Progenitor cell of endocrine pancreas (in vitro differentiated cells): ENCODE results near the gene ADAM30. TPM values are rescaled to one million over a fixed set of nuclear protein-coding genes. Genes with fewer than 3 reads are reported as not detected.

ENCODE experiments used
- DNase-seq: peaks from one replicate; pipeline ENCODE4 v3.0.0; 2021; ENCODE audit warnings: low spot score; ENCODE audit not compliant: unreplicated experiment
- H3K27ac Mint-ChIP-seq: 2 replicates; pipeline ENCODE4 v1.8.0; 2021; ENCODE audit warnings: mild to moderate bottlenecking, moderate library complexity, mixed read lengths
- H3K27me3 Mint-ChIP-seq: 2 replicates; pipeline ENCODE4 v1.8.0; 2021; ENCODE audit warnings: mixed read lengths
- H3K36me3 Mint-ChIP-seq: 2 replicates; pipeline ENCODE4 v1.8.0; 2022; ENCODE audit warnings: mixed read lengths; ENCODE audit not compliant: insufficient read depth
- H3K4me1 Mint-ChIP-seq: 2 replicates; pipeline ENCODE4 v1.8.0; 2021; ENCODE audit warnings: low read depth, mixed read lengths
- H3K4me3 Mint-ChIP-seq: 2 replicates; pipeline ENCODE4 v1.8.0; 2021; ENCODE audit warnings: low read depth, mild to moderate bottlenecking, moderate library complexity, mixed read lengths
- H3K9me3 Mint-ChIP-seq: 2 replicates; pipeline ENCODE4 v1.8.0; 2021; ENCODE audit warnings: low read depth, mixed read lengths
- total RNA-seq: library from RNA; stranded (reverse); gene quantifications from 2 replicates; pipeline ENCODE4 v1.2.1, GENCODE V29; 2021
- TF ChIP-seq, protein P1 (sequence below): fragments of 200-600 bp; sonication (generic); IDR thresholded peaks from one replicate; pipeline ENCODE4 v1.5.0; 2021; ENCODE audit warnings: antibody characterized with exemption, mild to moderate bottlenecking; ENCODE audit not compliant: unreplicated experiment

ADAM30 gene
- total RNA-seq, 1 donor from 2014 or later, result not detected

DNA sequence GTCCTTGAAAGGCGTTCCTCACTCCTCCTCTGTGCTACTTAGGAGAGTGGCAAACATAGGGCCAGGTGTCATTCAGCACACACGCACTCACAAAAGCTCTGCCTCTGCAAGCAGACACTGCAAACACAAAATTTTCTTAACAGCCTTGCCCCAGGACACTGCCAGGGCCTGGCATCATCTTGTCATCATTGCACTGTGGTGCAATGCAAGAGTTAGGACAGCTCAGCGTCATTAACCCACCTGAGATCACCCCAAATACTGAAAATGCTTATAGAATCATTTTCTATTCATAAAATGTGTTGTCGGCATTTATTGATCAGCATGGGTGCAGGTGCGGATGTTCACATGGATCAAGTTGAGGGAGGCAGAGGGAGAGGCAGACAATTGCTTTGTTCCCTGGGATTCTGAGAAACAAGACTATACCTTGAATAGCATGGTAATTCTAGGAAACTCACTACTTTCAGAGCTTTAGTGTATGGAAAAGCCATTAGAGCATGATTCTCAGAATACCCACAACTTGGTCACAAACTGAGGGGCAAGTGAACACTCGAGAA is 3.0 kb downstream of the ADAM30 start:
- Mint-ChIP-seq H3K9me3 (peaks cover 8% of the 10 kb centered on the region), H3K4me1 (peaks cover 28% of the 10 kb centered on the region), H3K4me3 (no peak overlapping the region), H3K27ac (peak overlapping the region; percentile 68), H3K27me3 (no peaks in the 10 kb centered on the region), H3K36me3 (peaks cover 5% of the 10 kb centered on the region)
- TF ChIP-seq, protein P1, sequence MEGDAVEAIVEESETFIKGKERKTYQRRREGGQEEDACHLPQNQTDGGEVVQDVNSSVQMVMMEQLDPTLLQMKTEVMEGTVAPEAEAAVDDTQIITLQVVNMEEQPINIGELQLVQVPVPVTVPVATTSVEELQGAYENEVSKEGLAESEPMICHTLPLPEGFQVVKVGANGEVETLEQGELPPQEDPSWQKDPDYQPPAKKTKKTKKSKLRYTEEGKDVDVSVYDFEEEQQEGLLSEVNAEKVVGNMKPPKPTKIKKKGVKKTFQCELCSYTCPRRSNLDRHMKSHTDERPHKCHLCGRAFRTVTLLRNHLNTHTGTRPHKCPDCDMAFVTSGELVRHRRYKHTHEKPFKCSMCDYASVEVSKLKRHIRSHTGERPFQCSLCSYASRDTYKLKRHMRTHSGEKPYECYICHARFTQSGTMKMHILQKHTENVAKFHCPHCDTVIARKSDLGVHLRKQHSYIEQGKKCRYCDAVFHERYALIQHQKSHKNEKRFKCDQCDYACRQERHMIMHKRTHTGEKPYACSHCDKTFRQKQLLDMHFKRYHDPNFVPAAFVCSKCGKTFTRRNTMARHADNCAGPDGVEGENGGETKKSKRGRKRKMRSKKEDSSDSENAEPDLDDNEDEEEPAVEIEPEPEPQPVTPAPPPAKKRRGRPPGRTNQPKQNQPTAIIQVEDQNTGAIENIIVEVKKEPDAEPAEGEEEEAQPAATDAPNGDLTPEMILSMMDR, result no peak
- no peak for DNase-seq

DNA sequence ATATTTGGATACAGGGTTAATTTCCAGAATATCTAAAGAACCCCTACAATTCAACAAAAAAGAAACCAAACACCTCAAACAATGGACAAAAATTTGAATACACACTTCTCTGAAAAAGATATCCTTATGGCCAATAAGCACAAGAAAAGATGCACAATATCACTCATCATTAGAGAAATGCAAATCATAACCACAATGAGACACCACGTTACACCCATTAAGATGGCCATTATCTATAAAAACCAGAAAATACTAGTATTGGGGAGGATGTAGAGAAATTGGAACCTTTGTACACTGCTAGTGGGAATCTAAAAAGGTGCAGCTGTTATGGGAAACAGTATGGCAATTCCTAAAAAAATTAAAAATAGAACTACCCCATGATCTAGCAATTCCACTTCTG is 4.9 kb downstream of the ADAM30 start:
- no peak overlapping the region for H3K27ac Mint-ChIP-seq
- H3K27me3 Mint-ChIP-seq, result no peaks in the 10 kb centered on the region
- peaks cover 9% of the 10 kb centered on the region for H3K9me3 Mint-ChIP-seq
- TF ChIP-seq, protein P1, result no peak
- no peak for DNase-seq
- H3K4me1 Mint-ChIP-seq, result peaks cover 28% of the 10 kb centered on the region
- peaks cover 6% of the 10 kb centered on the region for H3K36me3 Mint-ChIP-seq
- H3K4me3 Mint-ChIP-seq, result no peak overlapping the region

DNA sequence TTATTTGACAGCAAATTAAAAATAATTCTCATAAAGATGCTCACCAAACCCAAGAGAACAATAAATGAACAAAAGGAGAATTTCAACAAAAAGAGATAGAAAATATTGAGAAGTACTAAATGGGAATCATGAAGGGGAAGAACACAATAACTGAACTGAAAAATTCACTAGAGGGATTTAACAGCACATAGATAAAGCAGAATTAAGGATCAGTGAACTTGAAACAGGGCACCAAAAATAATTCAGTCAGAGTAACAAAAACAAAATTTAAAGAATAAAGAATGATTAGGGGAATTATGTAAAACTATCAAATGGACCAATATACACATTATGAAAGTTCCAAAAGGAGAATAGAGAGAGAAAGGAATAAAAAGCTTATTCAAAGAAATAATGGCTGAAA is 7.8 kb downstream of the ADAM30 start:
- Mint-ChIP-seq H3K27me3 (peaks cover 10% of the 10 kb centered on the region), H3K27ac (no peak overlapping the region), H3K4me1 (peaks cover 12% of the 10 kb centered on the region), H3K36me3 (peaks cover 5% of the 10 kb centered on the region), H3K4me3 (no peak overlapping the region), H3K9me3 (peaks cover 7% of the 10 kb centered on the region)
- TF ChIP-seq, protein P1, result no peak
- DNase-seq, result no peak

DNA sequence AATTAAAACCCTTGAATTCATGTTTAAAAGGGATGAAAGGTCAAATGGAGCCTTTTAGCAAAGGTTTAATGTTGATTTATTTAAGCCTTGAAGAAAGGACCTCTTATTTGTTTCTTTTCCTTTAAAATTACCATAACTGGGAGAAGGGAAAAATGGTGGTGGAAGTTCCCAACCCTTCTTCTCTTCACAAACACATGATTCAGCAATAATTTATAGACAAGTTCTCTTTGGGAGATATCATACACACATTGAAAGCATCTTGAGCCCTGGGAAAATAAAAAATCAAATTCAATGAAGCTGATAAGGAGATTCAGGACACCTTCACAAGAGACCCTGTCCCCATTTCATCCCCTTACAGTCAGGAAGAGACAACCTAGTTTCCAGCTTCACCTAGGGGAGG is 8.9 kb downstream of the ADAM30 start:
- peaks cover 10% of the 10 kb centered on the region for H3K27me3 Mint-ChIP-seq
- H3K9me3 Mint-ChIP-seq, result peaks cover 7% of the 10 kb centered on the region
- TF ChIP-seq, protein P1, result no peak

DNA sequence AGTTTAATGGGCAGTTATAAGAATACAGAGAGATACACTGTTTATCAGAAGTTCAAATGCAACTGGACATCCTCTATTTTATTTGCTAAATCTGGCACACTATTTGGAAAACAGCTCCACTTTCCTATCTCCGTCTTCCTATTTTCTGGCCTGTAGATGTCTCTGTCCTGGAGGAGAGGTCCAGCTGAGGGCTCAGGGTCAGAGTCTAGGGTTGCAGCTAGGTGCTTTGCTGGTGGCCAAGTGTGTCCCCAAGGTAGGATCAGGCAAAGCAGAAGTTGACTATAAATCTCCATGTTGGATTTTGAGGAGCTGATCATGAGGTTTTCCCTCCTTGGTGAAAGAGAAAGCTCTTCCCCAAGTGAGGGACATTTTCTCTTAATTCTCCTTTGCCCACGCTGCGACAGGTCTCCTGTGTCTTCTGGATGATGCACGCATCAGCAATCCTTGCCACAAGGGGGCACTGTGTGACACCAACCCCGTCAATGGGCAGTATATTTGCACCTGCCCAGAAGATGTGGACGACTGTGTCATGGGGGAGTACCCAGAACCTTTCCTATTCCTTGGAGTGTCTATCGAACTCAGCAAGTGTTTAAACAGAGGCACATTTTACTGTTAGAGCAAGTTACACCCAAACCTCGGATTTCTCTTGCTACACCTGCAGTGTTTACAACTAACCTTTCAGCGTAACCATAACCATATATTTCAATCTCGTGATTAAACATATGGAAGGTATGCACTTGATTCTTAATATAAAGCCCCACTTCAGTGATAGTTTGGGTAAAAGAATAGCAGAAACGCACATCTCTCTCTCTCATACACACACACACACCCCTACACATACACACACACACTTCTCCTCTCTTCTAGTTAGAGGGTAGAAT is 10.2 kb downstream of the ADAM30 start:
- H3K27ac Mint-ChIP-seq, result no peak overlapping the region
- H3K4me1 Mint-ChIP-seq, result no peaks in the 10 kb centered on the region
- TF ChIP-seq, protein P1, result peak; percentile 63
- H3K36me3 Mint-ChIP-seq, result peaks cover 5% of the 10 kb centered on the region
- H3K9me3 Mint-ChIP-seq, result peaks cover 7% of the 10 kb centered on the region
- no peak overlapping the region for H3K4me3 Mint-ChIP-seq
- peaks cover 10% of the 10 kb centered on the region for H3K27me3 Mint-ChIP-seq
- DNase-seq, result peak; percentile 23

More for the DNA sequence above, 8.9 kb downstream of the ADAM30 start:
- Mint-ChIP-seq H3K27ac (no peak overlapping the region), H3K4me1 (peaks cover 2% of the 10 kb centered on the region), H3K36me3 (peaks cover 5% of the 10 kb centered on the region), H3K4me3 (no peak overlapping the region)
- DNase-seq, result no peak
